PC-9 (cell line): ENCODE measurements around the gene UST. TPM values are rescaled to one million over a fixed set of nuclear protein-coding genes. Genes with fewer than 3 reads are reported as not detected.

Experiments used
- BruUV-seq: library from RNA; stranded (reverse); fragments of 400-500 nt; replicated peaks from 2 replicates; lab custom pipeline; 2021; lab: Mats Ljungman, UMichigan
- CTCF ChIA-PET: fragments of 300-600 bp; sonication (Branson Sonifier 250); formaldehyde crosslinking; loops from one replicate; lab custom pipeline; 2022; ENCODE audit warnings: antibody characterized with exemption; lab: Charles Lee
- POLR2A ChIA-PET: fragments of 300-600 bp; sonication (Branson Sonifier 250); formaldehyde crosslinking; loops from one replicate; lab custom pipeline; 2022; ENCODE audit warnings: antibody characterized with exemption; ENCODE audit not compliant: unreplicated experiment; lab: Charles Lee
- DNase-seq, 2 experiments: peaks; one replicate each; pipeline versions ENCODE4 v3.0.0 to v3.0.0-alpha.2; 2015 to 2022; ENCODE audit warnings: mixed read lengths in 1 of 2
- H2AFZ ChIP-seq: fragments of 200-600 bp; sonication (generic); 2 replicates; pipeline ENCODE4 v1.8.1; 2017; ENCODE audit warnings: antibody characterized with exemption
- H3F3A ChIP-seq: fragments of 200-600 bp; sonication (generic); 2 replicates; pipeline ENCODE4 v1.8.1; 2017; ENCODE audit warnings: antibody characterized with exemption, mild to moderate bottlenecking, low read depth; ENCODE audit not compliant: insufficient read depth
- H3K27ac ChIP-seq: fragments of 200-600 bp; sonication (generic); 2 replicates; pipeline ENCODE4 v1.6.1; 2016; ENCODE audit warnings: mixed run types
- H3K27me3 ChIP-seq: fragments of 200-600 bp; sonication (generic); 2 replicates; pipeline ENCODE4 v1.6.1; 2016; ENCODE audit warnings: low read depth, mixed run types; ENCODE audit not compliant: insufficient read depth
- H3K36me3 ChIP-seq: fragments of 200-600 bp; sonication (generic); 2 replicates; pipeline ENCODE4 v1.6.1; 2016; ENCODE audit warnings: low read depth, mixed run types
- H3K4me1 ChIP-seq: fragments of 200-600 bp; sonication (generic); replicated peaks from 2 replicates; pipeline ENCODE4 v1.6.1; 2016; ENCODE audit warnings: mixed run types; ENCODE audit not compliant: insufficient read depth
- H3K4me2 ChIP-seq: fragments of 200-600 bp; sonication (generic); 2 replicates; pipeline ENCODE4 v1.6.1; 2017; ENCODE audit warnings: mixed run types
- H3K4me3 ChIP-seq: fragments of 200-600 bp; sonication (generic); 2 replicates; pipeline ENCODE4 v1.6.1; 2016; ENCODE audit warnings: mixed run types
- H3K79me2 ChIP-seq: fragments of 200-600 bp; sonication (generic); 2 replicates; pipeline ENCODE4 v1.6.1; 2017; ENCODE audit warnings: low read depth, mixed run types
- H3K9me2 ChIP-seq: fragments of 200-600 bp; sonication (generic); 2 replicates; pipeline ENCODE4 v1.8.1; 2017; ENCODE audit warnings: mild to moderate bottlenecking; ENCODE audit not compliant: insufficient read depth
- H3K9me3 ChIP-seq: fragments of 200-600 bp; sonication (generic); 2 replicates; pipeline ENCODE4 v1.8.1; 2016; ENCODE audit warnings: low read depth; ENCODE audit not compliant: insufficient read depth
- H4K20me1 ChIP-seq: fragments of 200-600 bp; sonication (generic); 2 replicates; pipeline ENCODE4 v1.8.1; 2017; ENCODE audit not compliant: insufficient read depth
- CTCF ChIP-seq: fragments of 200-600 bp; sonication (generic); conservative IDR thresholded peaks from 2 replicates; pipeline ENCODE4 v1.6.1; 2017; ENCODE audit warnings: mixed run types, antibody characterized with exemption, mild to moderate bottlenecking, moderate library complexity
- EZH2 ChIP-seq: fragments of 200-600 bp; sonication (generic); IDR thresholded peaks from 2 replicates; pipeline ENCODE4 v1.8.0; 2017; ENCODE audit warnings: antibody characterized with exemption, low read depth
- intact Hi-C: fragments of 100-400 bp; cut with micrococcal nuclease; formaldehyde crosslinking; loops from one replicate; pipeline ENCODE4 v1.10.0; 2022; ENCODE audit not compliant: unreplicated experiment
- total RNA-seq: library from RNA; stranded (reverse); gene quantifications from 2 replicates; pipeline ENCODE4 v1.2.3, GENCODE V29; 2021

The UST gene
- total RNA-seq, 1 experiment from 2014 or later, result 4.2 TPM

- H3K27me3 ChIP-seq, result no peaks in the 10 kb centered on the region
- H3K9me3 ChIP-seq, result peaks cover 10% of the 10 kb centered on the region
- no peaks in the 10 kb centered on the region for H4K20me1 ChIP-seq
- H3K9me2 ChIP-seq, result no peaks in the 10 kb centered on the region
- no peak overlapping the region for H3K4me2 ChIP-seq
- POLR2A ChIA-PET, result no interaction called here
- TF ChIP-seq CTCF (no peak), EZH2 (no peak)
- H3K4me1 ChIP-seq, result no peaks in the 10 kb centered on the region
- no peaks in the 10 kb centered on the region for H3F3A ChIP-seq
- no peaks in the 10 kb centered on the region for H3K36me3 ChIP-seq
- H3K4me3 ChIP-seq, result no peak overlapping the region
- intact Hi-C loops, result no loop called here
- no peak overlapping the region for H2AFZ ChIP-seq
- no peak for DNase-seq
- H3K27ac ChIP-seq, result no peak overlapping the region
- CTCF ChIA-PET, result no interaction called here
- no TSS peak for BruUV-seq
- H3K79me2 ChIP-seq, result no peaks in the 10 kb centered on the region
Observed at GRCh38 chr6:148708707-148709106, 38.1 kb upstream of the UST start.

GRCh38 chr6:148709577-148709976, 37.3 kb upstream of the UST start:
- CTCF ChIA-PET, result no interaction called here
- H3K36me3 ChIP-seq, result no peaks in the 10 kb centered on the region
- no peak for TF ChIP-seq EZH2
- TF ChIP-seq CTCF, result no peak
- H3K9me3 ChIP-seq, result peaks cover 10% of the 10 kb centered on the region
- H3K79me2 ChIP-seq, result no peaks in the 10 kb centered on the region
- POLR2A ChIA-PET, result no interaction called here
- no peak overlapping the region for H3K4me3 ChIP-seq
- no peaks in the 10 kb centered on the region for H3F3A ChIP-seq
- intact Hi-C loops, result no loop called here
- DNase-seq, result no peak
- no peak overlapping the region for H2AFZ ChIP-seq
- H3K9me2 ChIP-seq, result no peaks in the 10 kb centered on the region
- H3K27me3 ChIP-seq, result no peaks in the 10 kb centered on the region
- no TSS peak for BruUV-seq
- no peak overlapping the region for H3K4me2 ChIP-seq
- H3K4me1 ChIP-seq, result no peaks in the 10 kb centered on the region
- H3K27ac ChIP-seq, result no peak overlapping the region
- no peaks in the 10 kb centered on the region for H4K20me1 ChIP-seq

GRCh38 chr6:148711833-148712654, 34.8 kb upstream of the UST start:
- no peak overlapping the region for H3K4me3 ChIP-seq
- no peaks in the 10 kb centered on the region for H3K9me2 ChIP-seq
- intact Hi-C loops, result no loop called here
- no peaks in the 10 kb centered on the region for H3F3A ChIP-seq
- ChIA-PET POLR2A (no interaction called here), CTCF (no interaction called here)
- H4K20me1 ChIP-seq, result no peaks in the 10 kb centered on the region
- H3K9me3 ChIP-seq, result peaks cover 10% of the 10 kb centered on the region
- H3K79me2 ChIP-seq, result no peaks in the 10 kb centered on the region
- H3K27ac ChIP-seq, result no peak overlapping the region
- H3K27me3 ChIP-seq, result no peaks in the 10 kb centered on the region
- no TSS peak for BruUV-seq
- TF ChIP-seq EZH2 (no peak), CTCF (no peak)
- no peak overlapping the region for H3K4me2 ChIP-seq
- H2AFZ ChIP-seq, result no peak overlapping the region
- no peaks in the 10 kb centered on the region for H3K4me1 ChIP-seq
- H3K36me3 ChIP-seq, result no peaks in the 10 kb centered on the region
- no peak for DNase-seq
